GM21515 (cell line): ENCODE results near the gene LDLRAD3.
"Not testable (repeated sequence)": the region's sequence is repeated elsewhere in the genome, so short reads cannot be mapped to it uniquely, and the experiment has no call there.

Experiments used
- ATAC-seq: cut with Tn5 transposase; IDR thresholded peaks from one replicate; pipeline ENCODE4 v1.9.1; 2021; ENCODE audit not compliant: unreplicated experiment

Gene LDLRAD3

DNA sequence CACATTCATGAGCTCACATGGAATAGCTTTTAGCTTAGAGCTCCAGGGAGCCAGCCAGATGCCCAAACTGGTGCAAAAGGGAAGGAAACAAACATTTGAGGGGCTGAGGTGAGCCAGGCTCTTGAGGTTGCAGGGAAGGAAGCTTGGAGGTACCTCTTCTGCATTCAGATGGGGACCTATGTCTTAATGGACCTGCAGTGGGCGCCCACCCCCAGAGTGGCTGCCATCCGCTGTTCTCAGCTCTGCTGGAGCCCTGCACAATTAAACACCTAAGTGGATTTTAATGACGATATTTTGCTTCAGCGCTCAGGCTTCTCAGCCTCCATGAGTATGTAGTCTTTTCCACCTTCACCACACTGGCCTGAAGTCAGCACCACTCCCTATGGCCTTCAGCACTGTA, 100.8 kb downstream of the LDLRAD3 start:
- no peak for ATAC-seq

DNA sequence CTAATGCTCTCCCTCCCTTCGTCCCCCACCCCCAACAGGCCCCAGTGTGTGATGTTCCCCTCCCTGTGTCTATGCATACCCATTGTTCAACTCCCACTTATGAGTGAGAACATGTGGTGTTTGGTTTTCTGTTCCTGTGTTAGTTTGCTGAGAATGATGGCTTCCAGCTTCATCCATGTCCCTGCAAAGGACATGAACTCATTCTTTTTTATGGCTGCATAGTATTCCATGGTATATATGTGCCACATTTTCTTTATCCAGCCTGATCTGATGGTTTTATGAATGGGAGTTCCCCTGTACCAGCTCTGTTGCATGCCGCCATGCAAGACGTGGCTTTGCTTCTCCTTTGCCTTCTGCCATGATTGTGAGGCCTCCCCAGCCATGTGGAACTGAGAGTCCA, 102.1 kb downstream of the LDLRAD3 start:
- not testable (repeated sequence) for ATAC-seq

DNA sequence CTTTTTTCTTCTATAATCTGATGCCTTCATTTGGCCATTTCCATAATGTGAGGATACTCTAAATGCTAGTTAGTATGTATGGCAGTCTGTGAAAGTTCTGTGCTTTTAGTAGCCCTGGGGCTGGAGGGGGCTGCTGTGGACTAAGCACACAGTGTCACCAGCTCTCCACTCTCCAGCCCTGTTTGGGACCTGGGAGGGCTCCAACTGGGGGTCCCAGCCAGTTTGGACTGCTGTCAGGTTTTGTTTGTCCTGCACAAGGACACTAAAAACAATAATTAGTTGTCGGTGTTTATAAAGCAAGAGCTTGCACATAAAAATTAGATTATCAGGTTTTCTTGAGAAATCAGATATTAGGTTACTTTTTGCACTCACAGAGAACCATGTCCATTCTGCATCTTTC, 103.1 kb downstream of the LDLRAD3 start:
- no peak for ATAC-seq

DNA sequence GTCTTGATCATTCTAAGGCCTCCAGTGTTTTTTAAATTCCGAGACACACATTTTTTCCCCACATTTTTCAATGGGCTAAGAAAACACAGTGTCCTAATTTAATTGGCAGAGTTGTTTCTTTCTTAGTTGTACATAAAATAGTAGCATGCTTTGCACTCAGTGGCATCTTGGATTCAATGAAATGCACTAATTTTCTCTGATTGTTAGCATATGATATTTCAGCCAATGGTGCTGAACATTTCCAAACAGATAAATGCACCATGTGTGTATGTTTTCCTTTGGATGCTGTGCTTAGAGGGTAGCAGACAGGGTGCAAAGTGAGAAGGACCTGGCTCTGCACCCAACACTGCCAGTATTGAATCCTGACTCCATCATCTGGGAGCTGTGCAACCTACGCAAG, 103.5 kb downstream of the LDLRAD3 start:
- no peak for ATAC-seq

DNA sequence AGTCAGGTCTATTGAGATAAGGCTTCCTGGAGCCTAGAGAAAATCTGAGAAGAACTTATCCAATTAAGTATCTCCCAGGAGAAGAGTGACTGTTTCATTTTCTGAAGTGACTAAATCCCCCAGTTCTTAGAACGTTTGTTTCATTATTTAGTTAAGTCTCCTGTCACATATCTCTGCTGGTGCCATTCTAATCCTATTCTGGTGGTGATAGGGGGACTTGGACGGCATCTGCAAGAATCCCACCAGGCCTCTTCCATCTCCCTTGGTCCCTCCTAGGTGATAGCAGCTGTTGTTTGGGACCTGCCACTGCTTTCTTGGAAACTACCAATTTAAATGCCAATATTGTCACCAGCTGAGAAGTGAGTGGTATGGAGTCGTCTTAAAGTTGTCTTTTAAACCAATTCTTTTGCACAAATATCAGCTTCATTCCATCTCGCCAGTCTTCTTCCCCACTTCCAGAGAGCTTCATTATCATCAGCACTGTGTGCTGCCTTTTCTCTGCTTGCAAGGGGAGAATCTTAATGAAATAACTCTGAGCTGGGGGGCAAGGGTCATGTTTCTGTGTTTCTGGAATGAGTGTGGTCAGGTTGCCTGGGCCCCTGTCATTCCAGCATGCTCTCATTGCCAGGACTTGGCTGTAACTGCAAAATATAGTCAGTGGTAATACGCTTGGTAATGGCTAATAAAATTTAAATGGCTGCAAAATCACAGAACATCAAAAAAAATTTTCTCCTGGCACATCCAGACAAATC, 104.8 kb downstream of the LDLRAD3 start:
- ATAC-seq = no peak

DNA sequence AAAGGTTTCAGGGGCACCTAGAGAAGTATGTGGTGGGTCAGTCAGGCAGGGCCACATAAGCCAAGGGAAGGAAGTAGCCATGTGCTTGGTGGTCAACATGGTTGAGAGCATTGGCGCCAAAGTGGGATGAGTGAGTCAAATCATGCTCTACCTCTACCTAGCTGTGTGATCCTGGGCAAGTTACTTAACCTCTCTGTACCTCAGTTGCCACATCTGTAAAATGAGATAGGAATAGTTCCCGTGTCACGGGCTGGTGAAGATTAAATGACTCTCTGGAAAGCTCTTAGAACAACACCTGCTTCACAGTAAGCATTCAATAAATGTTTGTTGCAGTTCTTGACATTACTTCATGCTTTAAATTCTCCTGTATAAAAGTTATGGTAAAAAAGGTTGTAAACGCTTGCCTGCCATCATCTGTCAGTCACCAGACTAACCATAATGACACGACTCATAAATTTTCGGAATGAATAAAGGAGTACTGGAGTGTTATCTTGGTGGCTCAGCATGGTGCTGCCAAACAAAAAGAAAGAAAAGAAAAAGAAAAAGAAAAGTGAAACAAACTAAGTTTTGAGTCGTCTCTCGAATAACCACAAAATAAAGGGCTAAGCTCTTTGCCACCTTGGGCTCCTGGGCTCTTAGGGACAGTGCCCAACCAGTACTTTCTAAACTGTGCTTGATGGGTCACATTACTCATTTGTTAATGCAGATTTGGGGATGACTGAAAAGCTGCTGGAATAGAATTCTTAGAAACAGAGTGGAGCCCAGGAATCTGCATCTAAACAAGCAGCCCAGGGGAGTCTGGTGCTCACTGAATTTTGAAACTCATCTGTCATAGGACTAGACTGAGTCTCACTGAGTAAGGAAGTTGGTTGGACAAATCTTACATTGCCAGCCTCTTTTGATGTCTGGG, 107.6 kb downstream of the LDLRAD3 start:
- no peak for ATAC-seq

DNA sequence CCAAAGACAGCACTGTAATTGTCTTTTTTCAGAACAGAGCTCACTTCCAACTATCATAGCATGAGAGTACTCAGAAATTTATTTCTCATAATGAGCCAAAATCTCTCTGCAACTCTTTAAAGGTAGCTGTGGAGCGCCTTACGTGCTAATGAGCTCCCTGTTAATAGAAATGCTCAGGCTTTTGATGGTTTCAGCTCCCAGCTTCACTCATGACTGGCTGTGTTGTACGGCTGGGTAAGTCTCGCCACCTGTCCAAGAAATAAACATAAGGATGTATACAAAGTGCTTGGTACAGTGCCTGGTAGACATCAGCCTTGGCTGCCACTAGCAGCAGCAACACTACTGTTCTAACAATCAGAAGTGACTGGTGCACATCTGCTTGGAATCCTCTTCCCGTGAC, 109.4 kb downstream of the LDLRAD3 start:
- ATAC-seq = no peak

DNA sequence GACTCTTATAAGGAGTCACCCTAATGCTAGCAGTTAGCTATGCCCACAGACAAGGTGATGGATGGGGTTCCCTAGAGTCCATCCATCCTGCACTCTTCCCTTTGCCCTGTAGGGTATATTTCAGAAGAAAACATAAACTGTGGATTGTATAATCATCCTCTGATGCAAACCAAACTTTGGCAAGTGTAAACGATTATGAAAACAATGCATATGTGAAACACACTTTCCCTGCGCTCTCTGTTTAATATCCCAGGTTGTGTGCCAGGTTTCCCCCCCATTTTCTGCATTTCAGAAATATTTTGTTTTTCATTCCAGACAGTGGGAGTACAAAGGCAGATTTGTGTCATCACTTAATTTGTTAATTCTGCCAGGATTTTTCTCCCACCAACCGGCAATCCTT, 110.0 kb downstream of the LDLRAD3 start:
- ATAC-seq = no peak

DNA sequence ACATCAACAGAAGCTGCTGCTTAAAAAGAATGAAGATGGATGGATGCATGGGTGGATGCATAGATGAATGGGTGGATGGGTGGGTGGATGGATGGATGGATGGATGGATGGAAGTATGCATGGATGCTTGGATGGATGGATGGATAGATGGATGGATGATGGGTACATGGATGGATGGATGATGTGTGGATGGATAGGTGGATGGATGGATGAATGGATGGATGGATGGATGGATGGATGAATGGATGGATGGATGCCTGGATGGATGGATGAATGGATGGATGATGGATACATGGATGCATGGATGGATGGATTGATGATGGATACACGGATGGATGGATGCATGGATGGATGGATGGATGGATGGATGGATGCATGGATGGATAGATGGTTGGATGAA, 110.8 kb downstream of the LDLRAD3 start:
- no peak for ATAC-seq

DNA sequence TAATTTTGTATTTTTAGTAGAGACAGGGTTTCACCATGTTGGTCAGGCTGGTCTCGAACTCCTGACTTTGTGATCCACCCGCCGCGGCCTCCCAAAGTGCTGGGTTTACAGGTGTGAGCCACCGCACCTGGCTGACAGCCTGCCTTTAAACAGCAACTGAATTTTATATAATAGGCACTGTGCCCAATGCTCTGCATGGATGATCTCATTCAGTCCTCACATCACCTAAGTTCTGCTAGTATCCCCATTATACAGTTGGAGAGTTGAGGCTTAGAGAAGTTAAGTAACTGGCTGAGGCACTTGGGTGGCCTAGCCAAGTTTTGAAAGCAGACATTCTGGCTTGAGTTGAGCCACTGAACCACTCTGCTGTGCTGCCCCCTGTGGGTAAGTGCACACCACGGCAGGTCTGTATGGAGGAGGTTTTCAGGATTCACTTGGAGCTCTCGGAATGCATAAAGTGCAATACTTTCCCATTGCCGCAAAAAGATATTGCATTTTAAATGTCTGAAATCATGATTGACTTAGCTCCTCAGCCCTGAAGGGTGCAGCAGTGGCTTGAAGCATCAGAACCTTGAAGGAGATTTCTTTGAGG, 112.4 kb downstream of the LDLRAD3 start:
- ATAC-seq = no peak

DNA sequence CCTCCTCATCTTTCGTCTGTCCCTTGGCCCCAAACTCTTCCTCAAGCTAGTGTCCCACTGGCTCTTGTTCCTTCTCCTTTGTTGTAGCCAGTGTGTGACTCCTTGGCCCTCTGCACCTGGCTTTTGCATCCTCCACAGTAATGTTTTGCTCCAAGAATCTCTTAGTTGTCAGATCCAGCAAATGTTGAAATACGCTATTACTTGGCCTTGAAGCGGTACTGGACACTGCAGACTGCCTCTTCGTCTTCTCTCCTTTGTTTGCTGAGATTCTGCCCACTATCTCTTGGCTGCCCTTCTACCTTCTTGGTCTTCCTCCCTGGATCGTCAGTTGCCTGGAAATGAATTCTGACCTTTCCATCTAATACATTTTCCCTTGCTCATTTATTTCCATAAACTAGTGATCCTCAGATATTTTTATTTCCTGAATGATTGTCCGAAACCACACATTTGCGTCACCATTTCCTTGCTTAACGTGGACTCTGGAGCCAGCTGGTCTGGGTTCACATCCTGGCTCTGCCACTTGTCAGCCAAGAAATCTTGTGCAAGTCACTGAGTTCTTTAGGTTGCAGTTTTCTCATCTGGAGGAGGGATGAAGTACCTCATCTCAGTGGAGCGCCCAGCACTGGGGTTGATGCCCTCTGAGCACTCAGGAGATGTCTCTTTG, 113.6 kb downstream of the LDLRAD3 start:
- ATAC-seq = no peak

DNA sequence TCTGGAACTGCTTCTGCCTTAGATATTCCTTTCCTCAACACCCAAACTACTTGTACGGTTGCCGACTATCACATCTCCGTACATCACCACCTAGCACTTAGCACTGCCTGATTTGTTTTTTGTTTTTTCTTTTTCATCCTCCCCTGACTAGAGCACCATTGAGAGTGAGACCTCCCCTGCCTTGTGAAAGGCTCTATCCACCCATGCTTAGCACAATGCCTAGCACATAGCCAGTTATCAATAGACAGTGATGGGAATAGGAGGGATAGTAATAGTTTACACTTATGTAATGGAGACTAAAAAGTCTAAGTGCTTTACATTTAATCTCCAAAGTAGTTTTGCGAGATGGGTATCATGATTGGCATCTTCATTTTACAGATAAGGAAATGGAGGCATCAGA, 115.8 kb downstream of the LDLRAD3 start:
- no peak for ATAC-seq

DNA sequence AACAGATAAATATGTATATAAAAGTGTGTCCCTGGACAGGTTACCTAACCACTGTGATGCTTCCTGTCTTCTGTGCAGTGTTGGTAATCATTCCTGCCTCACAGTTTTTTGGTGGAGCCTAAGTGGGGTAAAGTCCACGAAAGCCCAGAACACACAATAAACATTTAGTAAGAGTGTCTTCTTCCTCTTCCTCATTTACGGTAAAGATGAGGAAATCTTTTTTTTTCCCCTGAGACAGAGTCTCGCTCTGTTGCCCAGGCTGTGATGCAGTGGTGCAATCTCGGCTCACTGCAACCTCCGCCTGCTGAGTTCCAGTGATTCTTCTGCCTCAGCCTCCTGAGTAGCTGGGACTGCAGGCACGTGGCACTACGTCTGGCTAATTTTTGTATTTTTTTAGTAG, 117.1 kb downstream of the LDLRAD3 start:
- no peak for ATAC-seq

DNA sequence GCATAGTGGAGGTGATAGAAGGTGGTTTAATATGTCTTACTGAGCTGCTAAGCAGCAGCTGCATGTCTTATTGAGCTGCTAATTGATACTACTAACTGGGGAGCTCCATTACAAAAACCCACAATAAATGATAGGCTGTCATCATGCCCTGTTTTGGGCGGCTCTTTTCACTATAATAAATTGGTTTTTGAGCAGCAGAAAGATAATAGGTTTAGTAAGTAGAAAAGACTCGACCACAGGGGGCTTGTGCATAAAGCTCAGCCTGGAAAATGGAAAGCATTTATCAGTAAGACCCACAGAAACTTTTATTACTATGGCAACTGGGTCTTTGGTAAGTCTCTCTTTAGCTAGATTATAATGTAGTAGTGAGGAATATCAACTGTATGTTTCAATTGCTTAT, 117.6 kb downstream of the LDLRAD3 start:
- ATAC-seq = no peak

DNA sequence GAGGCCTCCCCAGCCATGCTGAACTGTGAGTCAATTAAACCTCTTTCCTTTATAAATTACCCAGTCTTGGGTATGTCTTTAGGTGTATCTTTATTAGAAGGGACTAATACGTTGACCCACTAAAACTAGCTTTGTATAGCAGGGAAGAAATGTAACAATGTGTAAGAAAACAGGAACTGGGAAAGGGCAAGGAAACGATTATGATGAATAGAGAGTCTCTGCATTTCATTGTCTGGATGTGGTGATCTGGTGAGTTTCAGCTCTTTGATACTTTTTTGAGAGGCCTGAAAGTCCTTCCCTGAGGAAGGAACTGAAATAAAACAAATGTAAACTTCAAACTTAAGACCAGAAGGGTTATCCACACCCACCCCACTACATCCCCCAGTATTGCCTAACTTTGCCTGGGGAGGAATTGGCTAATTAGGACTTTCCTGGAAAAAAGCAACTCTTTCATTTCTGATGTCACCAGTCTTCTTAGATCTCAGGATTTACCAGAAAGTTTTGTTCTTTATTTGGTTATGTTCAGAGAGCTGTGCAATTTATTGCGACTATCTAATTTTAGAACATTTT, 119.0 kb downstream of the LDLRAD3 start:
- no peak for ATAC-seq

DNA sequence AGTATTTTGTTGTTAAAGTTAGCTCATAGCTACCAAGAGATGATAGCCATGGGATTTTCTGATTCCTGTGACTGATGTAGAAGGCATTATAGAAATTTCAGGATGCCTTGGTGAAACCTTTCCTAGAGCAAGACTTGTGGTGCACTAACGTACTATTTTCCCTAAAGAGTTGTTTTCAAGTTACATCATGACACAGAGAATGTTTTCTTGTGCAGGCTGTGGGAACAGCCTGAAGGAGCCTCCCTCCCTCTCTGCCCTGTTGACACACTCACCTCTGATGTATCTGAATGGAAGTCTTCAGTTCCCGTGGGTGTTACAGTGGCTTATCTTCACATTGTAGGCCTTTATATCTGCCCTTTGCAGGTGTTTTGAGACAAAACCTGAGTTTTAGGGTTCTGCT, 121.6 kb downstream of the LDLRAD3 start:
- no peak for ATAC-seq

DNA sequence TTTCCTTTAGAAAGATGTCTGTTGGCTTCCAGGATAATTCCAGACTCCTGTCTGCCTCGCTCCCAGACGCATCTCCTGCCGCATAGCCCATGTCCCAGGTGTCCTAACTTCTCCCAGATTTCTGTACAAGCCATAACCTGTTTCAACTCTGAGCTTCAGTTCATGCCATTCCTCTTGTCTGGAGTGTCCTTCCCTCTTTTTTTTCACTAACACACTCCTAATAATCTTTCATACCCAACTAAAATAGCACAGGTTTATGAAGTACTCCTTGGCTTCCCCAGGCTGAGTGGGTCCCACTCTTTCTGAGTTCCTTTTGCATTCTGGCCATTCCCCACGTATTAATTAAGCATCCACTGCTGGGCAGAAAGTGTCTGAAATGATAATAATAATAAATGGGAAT, 123.0 kb downstream of the LDLRAD3 start:
- ATAC-seq = no peak

DNA sequence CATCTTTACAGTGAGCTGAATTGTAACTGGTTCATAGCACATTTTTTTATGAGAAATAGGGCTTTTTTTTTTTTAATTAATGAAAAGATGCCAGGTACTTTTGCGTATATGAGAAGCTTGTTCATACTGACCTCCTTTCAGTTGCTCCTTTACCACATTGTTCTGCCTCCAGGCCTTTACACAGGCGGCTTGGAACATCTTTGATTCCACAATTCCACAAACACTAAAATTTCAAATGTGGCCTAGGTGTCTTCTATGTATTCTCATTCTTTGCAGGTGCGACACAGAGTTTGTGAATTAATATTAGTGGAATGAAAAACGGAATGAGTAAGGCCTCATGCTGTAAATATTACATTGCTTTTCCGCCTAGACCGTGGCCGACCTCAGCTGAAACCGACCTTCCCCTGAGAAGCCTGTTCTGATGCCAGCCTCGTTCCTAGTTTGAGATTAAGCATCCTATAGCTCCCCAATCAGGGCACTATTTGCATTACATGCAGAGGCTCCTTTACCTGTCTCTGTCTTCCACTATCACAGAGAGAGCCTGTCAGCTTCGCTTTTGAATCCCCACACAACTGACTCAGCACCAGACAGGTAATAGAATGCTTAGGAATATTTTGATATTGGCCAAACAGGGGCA, 125.8 kb downstream of the LDLRAD3 start:
- ATAC-seq = no peak

DNA sequence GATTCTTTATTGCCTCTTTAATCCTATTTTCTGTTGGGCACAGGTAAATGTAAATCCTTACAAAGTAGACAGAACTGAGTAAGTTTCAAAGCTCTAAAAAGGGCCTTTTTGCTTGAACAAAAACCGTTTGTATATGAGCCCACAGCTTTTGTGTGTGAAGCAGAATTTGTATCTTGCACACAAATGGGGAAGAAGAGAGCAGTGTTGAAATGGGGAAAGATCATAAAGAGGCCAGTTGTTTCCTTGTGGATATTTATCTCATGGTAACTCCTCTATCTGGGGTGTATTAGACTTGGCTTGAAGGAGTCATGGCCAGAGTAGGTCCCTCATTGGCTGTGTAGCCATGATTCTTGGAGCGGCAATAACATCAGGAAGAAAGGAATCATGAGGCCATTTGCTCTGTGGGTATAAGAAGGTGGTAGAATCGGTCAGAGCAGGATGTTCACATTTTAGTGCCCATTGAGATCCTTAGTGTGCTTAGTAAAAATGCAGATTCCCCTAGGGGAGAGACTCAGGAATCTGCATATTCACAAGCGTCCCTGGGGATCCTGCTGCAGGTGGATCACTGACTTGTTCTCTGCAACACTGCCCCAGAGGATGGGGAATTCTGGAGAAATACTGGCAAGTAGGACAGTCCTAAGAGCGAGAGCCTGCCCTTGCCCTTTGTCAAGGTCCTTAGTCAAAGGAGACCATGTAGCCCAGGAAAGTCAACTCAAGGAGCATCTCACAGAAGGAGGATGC, 126.5 kb downstream of the LDLRAD3 start:
- no peak for ATAC-seq

DNA sequence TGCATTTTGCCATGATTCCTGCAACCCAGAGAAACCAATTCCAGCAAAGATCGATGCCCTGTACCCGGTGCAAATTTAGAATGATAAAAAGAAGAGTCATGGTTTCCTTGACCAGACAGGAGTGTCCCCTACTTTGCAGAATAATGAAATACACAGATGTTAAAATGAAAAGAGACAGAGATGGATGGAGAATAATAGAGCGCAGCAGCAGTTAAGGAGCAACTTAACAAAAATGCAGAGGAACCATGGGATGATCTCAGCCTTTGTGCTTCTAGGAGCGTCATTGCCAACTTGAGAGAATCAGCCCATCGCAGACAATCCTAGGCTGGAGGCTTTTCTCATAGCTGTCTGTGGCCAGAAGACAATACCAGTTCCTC, 127.1 kb downstream of the LDLRAD3 start:
- ATAC-seq = no peak
